ENCODE measurements around the gene GOPC.
A peak's percentile ranks its signal among the peaks of the same experiment; 100 is the strongest.
"Not testable (repeated sequence)": the region's sequence is repeated elsewhere in the genome, so short reads cannot be mapped to it uniquely, and the experiment has no call there.

Gene GOPC

GRCh38 chr6:117517995-117518394 is 84.3 kb downstream of the GOPC start:
- not testable (repeated sequence) for H3K27ac ChIP-seq (ENCODE audit: low read depth, low read length); H3K9ac ChIP-seq (ENCODE audit: low read length); H4K5ac ChIP-seq (ENCODE audit: low read length); H3K79me2 ChIP-seq (ENCODE audit: control insufficient read depth, insufficient read depth, low read length); H3K23ac ChIP-seq (ENCODE audit: low read length); H2AK5ac ChIP-seq (ENCODE audit: low read length); H3K27me3 ChIP-seq (ENCODE audit: insufficient read depth, low read length, poor library complexity); H3K4me3 ChIP-seq (ENCODE audit: low read length); H2BK15ac ChIP-seq (replicated peaks; ENCODE audit: low read depth); H3K79me1 ChIP-seq (ENCODE audit: low read length); H3K18ac ChIP-seq (ENCODE audit: low read length); H3K4me1 ChIP-seq (ENCODE audit: control insufficient read depth, low read depth, low read length); H2BK120ac ChIP-seq (ENCODE audit: low read depth, low read length); H2BK5ac ChIP-seq (ENCODE audit: low read length); H3K4me2 ChIP-seq (ENCODE audit: low read length); H3K36me3 ChIP-seq (ENCODE audit: control insufficient read depth, insufficient read depth, low read length); H4K8ac ChIP-seq (ENCODE audit: low read depth, low read length); H3K56ac ChIP-seq (ENCODE audit: low read length); DNase-seq; H3K4ac ChIP-seq (ENCODE audit: low read depth, low read length)
- no CpG with 5 or more reads among the region's 5 CpGs for WGBS (ENCODE audit: extremely low coverage, insufficient coverage, low lambda C conversion rate)

GRCh38 chr6:117515326-117515725 is 87.0 kb downstream of the GOPC start:
- Histone ChIP-seq H3K27me3 (ENCODE audit: insufficient read depth, low read length, poor library complexity) (no peaks in the 10 kb centered on the region), H3K4me2 (ENCODE audit: low read length) (no peak overlapping the region), H3K18ac (ENCODE audit: low read length) (no peak overlapping the region), H4K5ac (ENCODE audit: low read length) (no peak overlapping the region), H2BK15ac (replicated peaks; ENCODE audit: low read depth) (no peak overlapping the region), H4K8ac (ENCODE audit: low read depth, low read length) (no peak overlapping the region), H3K79me2 (ENCODE audit: control insufficient read depth, insufficient read depth, low read length) (no peaks in the 10 kb centered on the region), H3K56ac (ENCODE audit: low read length) (no peak overlapping the region), H3K9ac (ENCODE audit: low read length) (no peak overlapping the region), H3K4me3 (ENCODE audit: low read length) (no peak overlapping the region), H3K36me3 (ENCODE audit: control insufficient read depth, insufficient read depth, low read length) (no peaks in the 10 kb centered on the region), H2BK5ac (ENCODE audit: low read length) (no peak overlapping the region), H3K23ac (ENCODE audit: low read length) (no peak overlapping the region), H3K27ac (ENCODE audit: low read depth, low read length) (no peak overlapping the region), H3K4me1 (ENCODE audit: control insufficient read depth, low read depth, low read length) (peaks cover 7% of the 10 kb centered on the region), H3K79me1 (ENCODE audit: low read length) (no peaks in the 10 kb centered on the region), H2BK120ac (ENCODE audit: low read depth, low read length) (no peak overlapping the region), H2AK5ac (ENCODE audit: low read length) (no peak overlapping the region), H3K4ac (ENCODE audit: low read depth, low read length) (no peak overlapping the region)
- no peak for DNase-seq

GRCh38 chr6:117514655-117515054 is 87.7 kb downstream of the GOPC start:
- Histone ChIP-seq H3K4me2 (ENCODE audit: low read length) (no peak overlapping the region), H3K27me3 (ENCODE audit: insufficient read depth, low read length, poor library complexity) (no peaks in the 10 kb centered on the region), H4K8ac (ENCODE audit: low read depth, low read length) (no peak overlapping the region), H4K5ac (ENCODE audit: low read length) (no peak overlapping the region), H3K23ac (ENCODE audit: low read length) (no peak overlapping the region), H3K56ac (ENCODE audit: low read length) (no peak overlapping the region), H2BK5ac (ENCODE audit: low read length) (no peak overlapping the region), H3K79me2 (ENCODE audit: control insufficient read depth, insufficient read depth, low read length) (no peaks in the 10 kb centered on the region), H3K79me1 (ENCODE audit: low read length) (no peaks in the 10 kb centered on the region), H3K36me3 (ENCODE audit: control insufficient read depth, insufficient read depth, low read length) (no peaks in the 10 kb centered on the region), H3K27ac (ENCODE audit: low read depth, low read length) (no peak overlapping the region), H2BK120ac (ENCODE audit: low read depth, low read length) (no peak overlapping the region), H3K4ac (ENCODE audit: low read depth, low read length) (no peak overlapping the region), H3K9ac (ENCODE audit: low read length) (no peak overlapping the region), H2BK15ac (replicated peaks; ENCODE audit: low read depth) (no peak overlapping the region), H2AK5ac (ENCODE audit: low read length) (no peak overlapping the region), H3K4me3 (ENCODE audit: low read length) (no peak overlapping the region), H3K4me1 (ENCODE audit: control insufficient read depth, low read depth, low read length) (peaks cover 7% of the 10 kb centered on the region), H3K18ac (ENCODE audit: low read length) (no peak overlapping the region)
- DNase-seq = no peak
- no CpG with 5 or more reads among the region's 1 CpG for WGBS (ENCODE audit: extremely low coverage, insufficient coverage, low lambda C conversion rate)

GRCh38 chr6:117513778-117514365 is 88.4 kb downstream of the GOPC start:
- Histone ChIP-seq H3K27ac (ENCODE audit: low read depth, low read length) (no peak overlapping the region), H3K4ac (ENCODE audit: low read depth, low read length) (no peak overlapping the region)

GRCh38 chr6:117512987-117513573 is 89.2 kb downstream of the GOPC start:
- Histone ChIP-seq H3K4me1 (ENCODE audit: control insufficient read depth, low read depth, low read length) (peaks cover 7% of the 10 kb centered on the region), H3K79me1 (ENCODE audit: low read length) (no peaks in the 10 kb centered on the region), H3K23ac (ENCODE audit: low read length) (no peak overlapping the region), H2BK5ac (ENCODE audit: low read length) (no peak overlapping the region), H2BK120ac (ENCODE audit: low read depth, low read length) (no peak overlapping the region), H4K8ac (ENCODE audit: low read depth, low read length) (no peak overlapping the region), H3K4me3 (ENCODE audit: low read length) (no peak overlapping the region), H3K27ac (ENCODE audit: low read depth, low read length) (no peak overlapping the region), H3K36me3 (ENCODE audit: control insufficient read depth, insufficient read depth, low read length) (no peaks in the 10 kb centered on the region), H3K4me2 (ENCODE audit: low read length) (no peak overlapping the region), H3K4ac (ENCODE audit: low read depth, low read length) (no peak overlapping the region), H3K56ac (ENCODE audit: low read length) (peak overlapping the region; percentile 10), H2AK5ac (ENCODE audit: low read length) (no peak overlapping the region), H3K27me3 (ENCODE audit: insufficient read depth, low read length, poor library complexity) (no peaks in the 10 kb centered on the region), H3K18ac (ENCODE audit: low read length) (no peak overlapping the region), H4K5ac (ENCODE audit: low read length) (no peak overlapping the region), H3K79me2 (ENCODE audit: control insufficient read depth, insufficient read depth, low read length) (no peaks in the 10 kb centered on the region), H3K9ac (ENCODE audit: low read length) (no peak overlapping the region), H2BK15ac (replicated peaks; ENCODE audit: low read depth) (no peak overlapping the region)
- WGBS (ENCODE audit: extremely low coverage, insufficient coverage, low lambda C conversion rate) = no CpG with 5 or more reads among the region's 2 CpGs
- DNase-seq = no peak

More at GRCh38 chr6:117513778-117514365, 88.4 kb downstream of the GOPC start:
- no peaks in the 10 kb centered on the region for H3K27me3 ChIP-seq (ENCODE audit: insufficient read depth, low read length, poor library complexity)
- no peak overlapping the region for H4K5ac ChIP-seq (ENCODE audit: low read length)
- no peak overlapping the region for H2AK5ac ChIP-seq (ENCODE audit: low read length)
- H3K36me3 ChIP-seq (ENCODE audit: control insufficient read depth, insufficient read depth, low read length) = no peaks in the 10 kb centered on the region
- H3K18ac ChIP-seq (ENCODE audit: low read length) = no peak overlapping the region
- H4K8ac ChIP-seq (ENCODE audit: low read depth, low read length) = no peak overlapping the region
- H3K79me2 ChIP-seq (ENCODE audit: control insufficient read depth, insufficient read depth, low read length) = no peaks in the 10 kb centered on the region
- no peaks in the 10 kb centered on the region for H3K79me1 ChIP-seq (ENCODE audit: low read length)
- no CpG with 5 or more reads among the region's 7 CpGs for WGBS (ENCODE audit: extremely low coverage, insufficient coverage, low lambda C conversion rate)
- no peak overlapping the region for H3K9ac ChIP-seq (ENCODE audit: low read length)
- peaks cover 7% of the 10 kb centered on the region for H3K4me1 ChIP-seq (ENCODE audit: control insufficient read depth, low read depth, low read length)
- no peak overlapping the region for H2BK15ac ChIP-seq (replicated peaks; ENCODE audit: low read depth)
- no peak overlapping the region for H3K23ac ChIP-seq (ENCODE audit: low read length)
- H3K4me2 ChIP-seq (ENCODE audit: low read length) = no peak overlapping the region
- no peak overlapping the region for H3K56ac ChIP-seq (ENCODE audit: low read length)
- H3K4me3 ChIP-seq (ENCODE audit: low read length) = no peak overlapping the region
- H2BK5ac ChIP-seq (ENCODE audit: low read length) = no peak overlapping the region
- H2BK120ac ChIP-seq (ENCODE audit: low read depth, low read length) = no peak overlapping the region
- DNase-seq = no peak

All from mesendoderm (in vitro differentiated cells).